ENCODE measurements around the gene ALG10.
"Not testable (repeated sequence)": the region's sequence is repeated elsewhere in the genome, so short reads cannot be mapped to it uniquely, and the experiment has no call there.

Gene ALG10

DNA sequence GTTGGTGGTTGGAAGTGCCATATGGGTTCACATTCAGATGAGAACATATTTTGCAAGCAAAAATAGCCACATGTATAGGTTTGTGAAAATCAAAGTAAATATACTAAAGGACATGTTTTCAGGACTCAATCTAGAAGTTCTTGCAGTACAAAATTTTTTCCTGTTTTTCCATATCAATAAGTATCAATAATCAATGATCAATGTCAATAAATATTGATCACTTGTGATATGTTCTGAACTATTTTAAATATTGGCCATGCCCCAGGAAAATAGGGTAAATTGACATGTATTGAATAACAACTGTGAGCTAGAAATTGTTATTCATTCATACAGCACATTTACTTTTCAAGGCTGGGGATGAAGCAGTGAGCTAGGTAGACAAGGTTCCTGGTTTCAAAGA lies 24.3 kb downstream of the ALG10 start:
- Mint-ChIP-seq H3K4me3 (no peak overlapping the region), H3K9me3 (peaks cover 39% of the 10 kb centered on the region), H3K4me1 (ENCODE audit: low read depth) (no peaks in the 10 kb centered on the region), H3K36me3 (ENCODE audit: low read depth) (no peaks in the 10 kb centered on the region), H3K27ac (no peak overlapping the region), H3K27me3 (no peaks in the 10 kb centered on the region)
- intact Hi-C loops (cut with micrococcal nuclease), result no loop called here

DNA sequence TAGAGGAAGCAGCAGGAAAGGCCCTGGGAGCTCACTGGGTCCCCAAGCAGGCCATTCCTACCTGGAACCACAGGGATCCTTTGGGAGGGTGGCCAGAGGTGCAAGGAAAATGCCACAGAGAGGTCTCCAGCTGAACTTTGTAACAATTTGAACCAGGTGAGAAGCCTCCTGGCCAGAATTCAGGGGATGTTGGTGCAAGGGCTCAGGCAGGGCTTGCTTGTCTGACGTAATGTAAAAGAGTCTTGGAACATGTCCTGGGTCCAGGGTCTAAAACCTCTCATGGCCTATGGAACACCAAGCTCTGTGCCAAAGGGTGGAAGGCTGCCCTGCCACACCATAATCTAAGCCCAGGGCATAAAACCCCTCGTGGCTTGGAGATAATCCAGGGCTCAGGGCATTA lies 25.6 kb downstream of the ALG10 start:
- H3K36me3 Mint-ChIP-seq (ENCODE audit: low read depth); H3K4me3 Mint-ChIP-seq; H3K27ac Mint-ChIP-seq; intact Hi-C loops (cut with micrococcal nuclease); H3K4me1 Mint-ChIP-seq (ENCODE audit: low read depth); H3K27me3 Mint-ChIP-seq: not testable (repeated sequence)
- peaks cover 39% of the 10 kb centered on the region for H3K9me3 Mint-ChIP-seq

DNA sequence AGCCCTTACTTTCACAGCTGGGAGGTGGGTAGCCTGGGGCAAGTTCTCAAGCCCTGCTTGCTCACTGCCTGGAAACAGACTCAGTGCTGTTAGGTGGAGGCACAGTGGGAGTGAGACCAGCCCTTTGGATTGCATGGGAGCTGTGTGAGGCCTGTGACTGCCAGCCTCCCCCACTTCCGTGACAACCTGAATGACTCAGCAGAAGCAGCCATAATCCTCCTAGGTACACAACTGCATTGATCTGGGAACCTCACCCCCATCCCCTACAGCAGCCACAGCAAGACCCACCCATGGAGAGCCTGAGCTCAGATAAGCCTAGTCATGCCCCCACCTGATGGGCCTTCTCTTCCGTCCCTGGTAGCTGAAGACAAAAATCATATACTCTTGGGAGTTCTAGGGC lies 26.4 kb downstream of the ALG10 start:
- Mint-ChIP-seq H3K27me3 (no peaks in the 10 kb centered on the region), H3K4me3 (no peak overlapping the region), H3K27ac (no peak overlapping the region), H3K36me3 (ENCODE audit: low read depth) (no peaks in the 10 kb centered on the region), H3K9me3 (peaks cover 39% of the 10 kb centered on the region), H3K4me1 (ENCODE audit: low read depth) (no peaks in the 10 kb centered on the region)
- intact Hi-C loops (cut with micrococcal nuclease), result no loop called here

DNA sequence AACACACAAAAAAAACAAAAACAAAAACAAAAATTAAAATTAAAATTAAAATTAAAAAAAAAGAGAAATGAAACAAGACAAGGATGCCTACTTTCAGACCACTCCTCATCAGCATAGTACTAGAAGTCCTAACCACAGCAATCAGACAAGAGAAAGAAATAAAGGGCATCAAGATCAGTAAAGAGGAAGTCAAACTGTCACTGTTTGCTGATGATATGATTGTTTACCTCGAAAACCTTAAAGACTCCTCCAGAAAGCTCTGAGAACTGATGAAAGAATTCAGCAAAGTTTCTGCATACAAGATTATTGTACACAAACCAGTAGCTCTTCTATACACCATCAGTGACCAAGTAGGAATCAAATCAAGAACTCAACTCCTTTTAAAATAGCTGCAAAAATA lies 29.2 kb downstream of the ALG10 start:
- Mint-ChIP-seq H3K27me3 (no peaks in the 10 kb centered on the region), H3K4me1 (ENCODE audit: low read depth) (no peaks in the 10 kb centered on the region), H3K4me3 (no peak overlapping the region), H3K9me3 (peaks cover 39% of the 10 kb centered on the region), H3K27ac (no peak overlapping the region), H3K36me3 (ENCODE audit: low read depth) (no peaks in the 10 kb centered on the region)
- intact Hi-C loops (cut with micrococcal nuclease), result no loop called here

DNA sequence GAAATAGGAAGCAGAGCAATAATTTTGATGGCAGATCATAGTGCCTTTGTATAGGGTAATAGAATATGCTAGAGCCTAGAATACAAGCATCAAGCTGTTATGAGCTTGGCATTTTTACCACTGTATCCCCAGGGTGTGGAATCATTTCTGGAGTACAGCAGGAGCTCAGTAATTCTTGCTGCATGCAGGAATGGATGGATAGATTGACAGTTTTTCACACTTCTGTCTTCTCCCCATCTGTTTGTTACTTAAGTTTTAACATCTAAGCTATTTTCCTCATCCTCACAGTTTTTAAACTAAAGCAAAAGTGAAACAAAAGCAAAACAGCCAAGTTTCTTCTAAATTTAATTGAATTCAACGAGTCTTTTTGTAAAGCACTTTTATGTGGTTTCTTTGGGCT lies 32.6 kb downstream of the ALG10 start:
- no peaks in the 10 kb centered on the region for H3K27me3 Mint-ChIP-seq
- H3K36me3 Mint-ChIP-seq (ENCODE audit: low read depth), result no peaks in the 10 kb centered on the region
- H3K4me3 Mint-ChIP-seq, result no peak overlapping the region
- H3K27ac Mint-ChIP-seq, result no peak overlapping the region
- peaks cover 11% of the 10 kb centered on the region for H3K9me3 Mint-ChIP-seq
- intact Hi-C loops (cut with micrococcal nuclease), result no loop called here
- no peaks in the 10 kb centered on the region for H3K4me1 Mint-ChIP-seq (ENCODE audit: low read depth)
